Vagina (tissue), 2 donors: ENCODE measurements around the gene FGR.

Source experiments
- CTCF ChIP-seq, 3 experiments: fragments of 450-650 bp in 2 of 3; fragments of 200-600 bp in 1 of 3; sonication (generic) in 1 of 3; IDR thresholded peaks; one replicate each; pipeline ENCODE4 v1.5.1; 2017 to 2019; ENCODE audit warnings: antibody characterized with exemption in 3 of 3, mild to moderate bottlenecking in 2 of 3, moderate library complexity in 2 of 3
- POLR2A ChIP-seq, 2 donors: fragments of 450-650 bp; IDR thresholded peaks; one replicate each; pipeline ENCODE4 v1.6.1; 2017; ENCODE audit warnings: antibody characterized with exemption in 2 of 2, mild to moderate bottlenecking in 2 of 2, moderate library complexity in 2 of 2
- POLR2AphosphoS5 ChIP-seq, 2 donors: sonication (generic); formaldehyde crosslinking; IDR thresholded peaks; one replicate each; pipeline ENCODE4 v1.9.0; 2017; ENCODE audit warnings: antibody characterized with exemption in 2 of 2, mild to moderate bottlenecking in 2 of 2, low read depth in 1 of 2; ENCODE audit not compliant: insufficient read depth in 1 of 2

GRCh38 chr1:27567146-27567526 is 67.8 kb downstream of the FGR start:
- no peak for TF ChIP-seq CTCF (IDR thresholded peaks at IDR 0.05)
- no peak for TF ChIP-seq POLR2A (IDR thresholded peaks at IDR 0.05)
- no peak for TF ChIP-seq POLR2AphosphoS5 (IDR thresholded peaks at IDR 0.05; ENCODE audit: insufficient read depth in 1 of 2, low read depth in 1 of 2)
